Measurements from ENCODE around the gene PRKN. TPM values are rescaled to one million over a fixed set of nuclear protein-coding genes. Genes with fewer than 3 reads are reported as not detected.

The PRKN gene
- polyA plus RNA-seq, 1 donor from 2014 or later = 1.2 TPM

GRCh38 chr6:162610351-162610750, 117.2 kb downstream of the PRKN start:
- Histone ChIP-seq H3F3A (ENCODE audit: insufficient read depth, low read length, poor library complexity, severe bottlenecking) (no peaks in the 10 kb centered on the region), H3K4me2 (ENCODE audit: low read length) (no peak overlapping the region), H3K36me3 (ENCODE audit: insufficient read depth, low read length) (no peaks in the 10 kb centered on the region), H3K9me2 (ENCODE audit: insufficient read depth, low read length) (no peaks in the 10 kb centered on the region), H3K9ac (ENCODE audit: low read length) (no peak overlapping the region), H3K27me3 (ENCODE audit: insufficient read depth, low read depth, low read length) (no peaks in the 10 kb centered on the region), H3K4me3 (ENCODE audit: low read length) (no peak overlapping the region), H3K79me2 (replicated peaks; ENCODE audit: insufficient read depth, low read length) (no peaks in the 10 kb centered on the region), H3K27ac (ENCODE audit: low read length) (no peak overlapping the region), H4K20me1 (ENCODE audit: insufficient read depth) (no peaks in the 10 kb centered on the region), H2AFZ (ENCODE audit: low read depth, low read length) (no peak overlapping the region), H3K9me3 (ENCODE audit: low read length) (no peaks in the 10 kb centered on the region)
- TF ChIP-seq MXI1 (conservative IDR thresholded peaks at IDR 0.05; ENCODE audit: poor library complexity, severe bottlenecking) = no peak

- Histone ChIP-seq H3K4me2 (ENCODE audit: low read length) (no peak overlapping the region), H3K36me3 (ENCODE audit: insufficient read depth, low read length) (no peaks in the 10 kb centered on the region), H4K20me1 (ENCODE audit: insufficient read depth) (no peaks in the 10 kb centered on the region), H3K9ac (ENCODE audit: low read length) (no peak overlapping the region), H3K27ac (ENCODE audit: low read length) (no peak overlapping the region), H3K9me2 (ENCODE audit: insufficient read depth, low read length) (no peaks in the 10 kb centered on the region), H3K4me3 (ENCODE audit: low read length) (no peak overlapping the region), H3K79me2 (replicated peaks; ENCODE audit: insufficient read depth, low read length) (no peaks in the 10 kb centered on the region), H2AFZ (ENCODE audit: low read depth, low read length) (no peak overlapping the region), H3K27me3 (ENCODE audit: insufficient read depth, low read depth, low read length) (no peaks in the 10 kb centered on the region), H3K9me3 (ENCODE audit: low read length) (no peaks in the 10 kb centered on the region), H3F3A (ENCODE audit: insufficient read depth, low read length, poor library complexity, severe bottlenecking) (no peaks in the 10 kb centered on the region)
- TF ChIP-seq REST (IDR thresholded peaks at IDR 0.05; ENCODE audit: borderline replicate concordance) = no peak
- TF ChIP-seq RAD21 (conservative IDR thresholded peaks at IDR 0.05) = no peak
- no peak for TF ChIP-seq POLR2AphosphoS5 (IDR thresholded peaks at IDR 0.05)
Observed at GRCh38 chr6:162605881-162606280, 121.7 kb downstream of the PRKN start.

DNA sequence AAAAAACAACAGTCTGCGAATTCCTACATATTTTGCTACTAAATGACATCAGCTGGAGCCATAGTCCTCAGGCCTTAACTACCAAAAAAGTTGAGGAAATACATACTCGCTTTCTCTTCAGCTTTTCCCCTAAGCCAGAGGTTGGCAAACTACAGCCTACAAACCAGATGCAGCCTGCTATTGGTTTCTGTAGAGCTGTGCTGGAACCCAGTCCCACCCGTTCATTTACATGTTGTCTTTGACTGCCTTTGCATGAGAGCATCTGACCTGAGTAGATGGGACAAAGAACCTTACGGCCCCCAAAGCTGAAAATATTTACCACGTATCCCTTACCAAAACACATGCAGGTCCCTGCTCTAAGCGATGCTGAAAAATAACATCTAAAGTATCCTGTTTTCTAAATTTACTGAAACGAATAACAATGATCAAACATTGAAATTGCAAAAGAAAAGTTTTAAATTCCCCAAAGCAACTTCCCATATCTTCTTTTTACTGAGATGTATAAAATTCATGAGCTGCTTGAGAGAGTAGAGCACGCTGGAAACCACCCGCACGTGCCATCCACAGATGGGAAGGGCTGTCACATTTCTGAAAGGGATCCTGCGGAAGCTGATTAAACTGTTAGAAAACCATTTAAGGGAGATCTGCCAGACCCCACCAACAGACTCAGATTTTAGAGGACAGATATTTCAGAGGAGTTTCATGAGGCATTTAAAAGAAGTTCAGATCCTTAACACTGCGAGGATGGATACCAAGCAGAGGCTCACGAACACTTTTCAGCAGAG, 124.1 kb downstream of the PRKN start:
- Histone ChIP-seq H3K9me3 (ENCODE audit: low read length) (no peaks in the 10 kb centered on the region), H3F3A (ENCODE audit: insufficient read depth, low read length, poor library complexity, severe bottlenecking) (no peaks in the 10 kb centered on the region), H4K20me1 (ENCODE audit: insufficient read depth) (no peaks in the 10 kb centered on the region), H3K4me3 (ENCODE audit: low read length) (no peak overlapping the region), H3K79me2 (replicated peaks; ENCODE audit: insufficient read depth, low read length) (no peaks in the 10 kb centered on the region), H3K9me2 (ENCODE audit: insufficient read depth, low read length) (no peaks in the 10 kb centered on the region), H2AFZ (ENCODE audit: low read depth, low read length) (no peak overlapping the region), H3K9ac (ENCODE audit: low read length) (no peak overlapping the region), H3K4me2 (ENCODE audit: low read length) (no peak overlapping the region), H3K27me3 (ENCODE audit: insufficient read depth, low read depth, low read length) (no peaks in the 10 kb centered on the region), H3K36me3 (ENCODE audit: insufficient read depth, low read length) (no peaks in the 10 kb centered on the region), H3K27ac (ENCODE audit: low read length) (peak overlapping the region; percentile 22)
- TF ChIP-seq REST (IDR thresholded peaks at IDR 0.05; ENCODE audit: borderline replicate concordance) (no peak), POLR2AphosphoS5 (IDR thresholded peaks at IDR 0.05) (no peak), SMC3 (conservative IDR thresholded peaks at IDR 0.05; ENCODE audit: poor library complexity) (no peak), TAF1 (IDR thresholded peaks at IDR 0.05; ENCODE audit: low read depth) (no peak), RAD21 (conservative IDR thresholded peaks at IDR 0.05) (no peak)

All from neural cell (in vitro differentiated cells).